GM12878 (cell line): ENCODE measurements around the gene RASAL2.

Experiments
- CTCF ChIP-seq, 3 experiments: IDR thresholded peaks in 2 of 3; conservative IDR thresholded peaks in 1 of 3; 2 replicates each; pipeline ENCODE4 v1.5.1; 2011; ENCODE audit warnings: low read depth in 3 of 3, low read length in 3 of 3, mild to moderate bottlenecking in 3 of 3, control low read depth in 2 of 3, moderate library complexity in 2 of 3, inconsistent platforms in 1 of 3, mixed read lengths in 1 of 3; ENCODE audit not compliant: control insufficient read depth in 2 of 3, insufficient read depth in 1 of 3; ENCODE audit errors: extremely low read depth in 1 of 3
- FOXK2 ChIP-seq: fragments of 450-650 bp; IDR thresholded peaks from 2 replicates; pipeline ENCODE4 v1.6.1; 2017; ENCODE audit warnings: mild to moderate bottlenecking, moderate library complexity
- GATAD2B ChIP-seq: fragments of 450-650 bp; conservative IDR thresholded peaks from 2 replicates; pipeline ENCODE4 v1.6.1; 2017; ENCODE audit warnings: low read depth, mild to moderate bottlenecking, moderate library complexity
- POLR2AphosphoS2 ChIP-seq: IDR thresholded peaks from 2 replicates; pipeline ENCODE4 v1.6.1; 2011; ENCODE audit warnings: low read depth, mild to moderate bottlenecking, low read length, improper control_type of control experiment, moderate library complexity
- RCOR1 ChIP-seq: conservative IDR thresholded peaks from 2 replicates; pipeline ENCODE4 v1.6.1; 2012; ENCODE audit warnings: low read depth, low read length, improper control_type of control experiment
- REST ChIP-seq: IDR thresholded peaks from 2 replicates; pipeline ENCODE4 v1.6.1; 2012; ENCODE audit warnings: mild to moderate bottlenecking, low read depth, low read length

- TF ChIP-seq GATAD2B (no peak), REST (no peak), FOXK2 (no peak), CTCF (IDR thresholded peaks at IDR 0.05 in 2 of 3, conservative IDR thresholded peaks at IDR 0.05 in 1 of 3; ENCODE audit: control insufficient read depth in 2 of 3, extremely low read depth in 1 of 3, insufficient read depth in 1 of 3, low read depth in 3 of 3, low read length in 3 of 3) (no peak), RCOR1 (no peak), POLR2AphosphoS2 (no peak)
Measured at GRCh38 chr1:178133239-178133989, 39.5 kb downstream of the RASAL2 start.
